Panc1 (cell line): ENCODE data around the gene MAFB. TPM values are rescaled to one million over a fixed set of nuclear protein-coding genes. Genes with fewer than 3 reads are reported as not detected.

ENCODE experiments used
- ATAC-seq: fragments of 200-7000 bp; cut with Tn5 transposase; 2 replicates; pipeline ENCODE4 v1.9.1; 2020; ENCODE audit warnings: mild to moderate bottlenecking, moderate library complexity
- BruUV-seq: library from RNA; stranded (reverse); fragments of 400-500 nt; replicated peaks from 2 replicates; lab custom pipeline; 2021; lab: Mats Ljungman, UMichigan
- CTCF ChIA-PET: fragments of 300-600 bp; sonication (Branson Sonifier 250); formaldehyde crosslinking; loops from one replicate; lab custom pipeline; 2022; ENCODE audit warnings: antibody characterized with exemption; lab: Charles Lee
- POLR2A ChIA-PET: fragments of 300-600 bp; sonication (Branson Sonifier 250); formaldehyde crosslinking; loops from one replicate; lab custom pipeline; 2022; ENCODE audit warnings: antibody characterized with exemption; lab: Charles Lee
- DNase-seq: peaks from one replicate; pipeline ENCODE4 v3.0.0-alpha.2; 2010; ENCODE audit warnings: low read depth, low spot score
- H3K27ac ChIP-seq: 2 replicates; pipeline ENCODE4 v1.5.1; 2011; ENCODE audit warnings: mild to moderate bottlenecking, low read length, inconsistent platforms
- H3K27me3 ChIP-seq: fragments of 200-500 bp; sonication (Bioruptor generic); 2 replicates; pipeline ENCODE4 v1.6.0; 2014; ENCODE audit warnings: low read length, inconsistent platforms; ENCODE audit not compliant: control insufficient read depth, insufficient read depth
- H3K36me3 ChIP-seq: fragments of 200-500 bp; sonication (Bioruptor generic); 2 replicates; pipeline ENCODE4 v1.5.1; 2014; ENCODE audit warnings: inconsistent platforms, mild to moderate bottlenecking, low read length, moderate library complexity; ENCODE audit not compliant: control insufficient read depth, insufficient read depth
- H3K4me1 ChIP-seq: 2 replicates; pipeline ENCODE4 v1.5.1; 2011; ENCODE audit warnings: inconsistent platforms, mild to moderate bottlenecking, low read length, moderate library complexity; ENCODE audit not compliant: control insufficient read depth, insufficient read depth
- H3K4me3 ChIP-seq, 2 experiments: 2 replicates each; pipeline ENCODE4 v1.5.1; 2011 to 2012; ENCODE audit warnings: low read depth in 2 of 2, low read length in 2 of 2, mild to moderate bottlenecking in 2 of 2, inconsistent platforms in 1 of 2, moderate library complexity in 1 of 2
- H3K9me3 ChIP-seq: fragments of 200-500 bp; sonication (Bioruptor generic); 2 replicates; pipeline ENCODE4 v1.5.1; 2014; ENCODE audit warnings: low read depth, mild to moderate bottlenecking, inconsistent platforms, low read length, moderate library complexity; ENCODE audit not compliant: control insufficient read depth, insufficient read depth
- POLR2AphosphoS5 ChIP-seq: IDR thresholded peaks from 2 replicates; pipeline ENCODE4 v1.6.1; 2012; ENCODE audit warnings: mild to moderate bottlenecking, low read depth, low read length, moderate library complexity
- SIN3A ChIP-seq: IDR thresholded peaks from 2 replicates; pipeline ENCODE4 v1.6.1; 2012; ENCODE audit warnings: low read depth, mild to moderate bottlenecking, low read length, moderate library complexity, borderline replicate concordance; ENCODE audit not compliant: insufficient read depth
- TCF7L2 ChIP-seq: IDR thresholded peaks from 2 replicates; pipeline ENCODE4 v1.6.1; 2011; ENCODE audit warnings: mild to moderate bottlenecking, low read depth, low read length, inconsistent platforms
- in situ Hi-C: cut with HindIII; loops from 2 replicates; pipeline ENCODE4 v1.10.0; 2016; ENCODE audit warnings: low sequenced_read_pairs, low pct_unique_long_range_greater_than_20kb
- intact Hi-C: fragments of 100-400 bp; cut with micrococcal nuclease; formaldehyde crosslinking; loops from one replicate; pipeline ENCODE4 v1.10.0; 2022; ENCODE audit not compliant: unreplicated experiment
- total RNA-seq: library from RNA; stranded (reverse); gene quantifications from one replicate; pipeline ENCODE4 v1.2.1, GENCODE V29; 2021; ENCODE audit not compliant: unreplicated experiment
- TF ChIP-seq, protein P1 (sequence below): fragments of 450-650 bp; IDR thresholded peaks from 2 replicates; pipeline ENCODE4 v1.5.1; 2017; ENCODE audit warnings: mild to moderate bottlenecking
- TF ChIP-seq, protein P2 (sequence below), 2 experiments: IDR thresholded peaks; 2 replicates each; pipeline ENCODE4 v1.6.1; 2011 to 2012; ENCODE audit warnings: low read depth in 2 of 2, control low read depth in 1 of 2, low read length in 1 of 2, mild to moderate bottlenecking in 1 of 2, moderate library complexity in 1 of 2; ENCODE audit not compliant: insufficient read depth in 1 of 2

MAFB gene
- total RNA-seq, 1 experiment from 2014 or later = 0.28 TPM

DNA sequence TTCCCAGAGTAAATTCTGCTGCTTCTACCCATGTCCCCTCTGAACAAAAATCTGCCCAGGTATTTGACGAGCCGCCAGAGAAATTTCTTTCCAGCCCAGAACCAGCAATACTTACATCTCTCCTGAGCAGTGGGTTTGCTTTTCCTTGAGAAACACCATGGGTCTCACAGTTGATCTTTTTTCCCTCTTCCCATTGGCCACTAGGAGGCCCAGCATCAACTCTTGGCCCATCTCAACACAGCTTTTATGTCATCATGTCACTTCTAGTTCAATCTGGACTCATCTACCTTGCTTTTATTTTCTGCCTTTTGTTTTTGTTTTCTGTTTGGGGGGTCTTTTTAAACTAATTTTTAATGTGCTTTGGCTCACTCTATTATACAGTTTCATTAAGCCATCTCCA is 18.8 kb downstream of the MAFB start:
- CTCF ChIA-PET = no interaction called here
- Histone ChIP-seq H3K4me1 (no peaks in the 10 kb centered on the region), H3K4me3 (no peak overlapping the region), H3K9me3 (no peaks in the 10 kb centered on the region), H3K27ac (no peak overlapping the region), H3K36me3 (no peaks in the 10 kb centered on the region), H3K27me3 (0 out of 2 replicates have a peak, but pooled peaks cover 2% of the 10 kb centered on the region)
- BruUV-seq = no TSS peak
- in situ Hi-C loops = no loop called here
- intact Hi-C loops = no loop called here
- TF ChIP-seq POLR2AphosphoS5 = no peak
- TF ChIP-seq, protein P1, sequence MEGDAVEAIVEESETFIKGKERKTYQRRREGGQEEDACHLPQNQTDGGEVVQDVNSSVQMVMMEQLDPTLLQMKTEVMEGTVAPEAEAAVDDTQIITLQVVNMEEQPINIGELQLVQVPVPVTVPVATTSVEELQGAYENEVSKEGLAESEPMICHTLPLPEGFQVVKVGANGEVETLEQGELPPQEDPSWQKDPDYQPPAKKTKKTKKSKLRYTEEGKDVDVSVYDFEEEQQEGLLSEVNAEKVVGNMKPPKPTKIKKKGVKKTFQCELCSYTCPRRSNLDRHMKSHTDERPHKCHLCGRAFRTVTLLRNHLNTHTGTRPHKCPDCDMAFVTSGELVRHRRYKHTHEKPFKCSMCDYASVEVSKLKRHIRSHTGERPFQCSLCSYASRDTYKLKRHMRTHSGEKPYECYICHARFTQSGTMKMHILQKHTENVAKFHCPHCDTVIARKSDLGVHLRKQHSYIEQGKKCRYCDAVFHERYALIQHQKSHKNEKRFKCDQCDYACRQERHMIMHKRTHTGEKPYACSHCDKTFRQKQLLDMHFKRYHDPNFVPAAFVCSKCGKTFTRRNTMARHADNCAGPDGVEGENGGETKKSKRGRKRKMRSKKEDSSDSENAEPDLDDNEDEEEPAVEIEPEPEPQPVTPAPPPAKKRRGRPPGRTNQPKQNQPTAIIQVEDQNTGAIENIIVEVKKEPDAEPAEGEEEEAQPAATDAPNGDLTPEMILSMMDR = no peak
- TF ChIP-seq, protein P2, sequence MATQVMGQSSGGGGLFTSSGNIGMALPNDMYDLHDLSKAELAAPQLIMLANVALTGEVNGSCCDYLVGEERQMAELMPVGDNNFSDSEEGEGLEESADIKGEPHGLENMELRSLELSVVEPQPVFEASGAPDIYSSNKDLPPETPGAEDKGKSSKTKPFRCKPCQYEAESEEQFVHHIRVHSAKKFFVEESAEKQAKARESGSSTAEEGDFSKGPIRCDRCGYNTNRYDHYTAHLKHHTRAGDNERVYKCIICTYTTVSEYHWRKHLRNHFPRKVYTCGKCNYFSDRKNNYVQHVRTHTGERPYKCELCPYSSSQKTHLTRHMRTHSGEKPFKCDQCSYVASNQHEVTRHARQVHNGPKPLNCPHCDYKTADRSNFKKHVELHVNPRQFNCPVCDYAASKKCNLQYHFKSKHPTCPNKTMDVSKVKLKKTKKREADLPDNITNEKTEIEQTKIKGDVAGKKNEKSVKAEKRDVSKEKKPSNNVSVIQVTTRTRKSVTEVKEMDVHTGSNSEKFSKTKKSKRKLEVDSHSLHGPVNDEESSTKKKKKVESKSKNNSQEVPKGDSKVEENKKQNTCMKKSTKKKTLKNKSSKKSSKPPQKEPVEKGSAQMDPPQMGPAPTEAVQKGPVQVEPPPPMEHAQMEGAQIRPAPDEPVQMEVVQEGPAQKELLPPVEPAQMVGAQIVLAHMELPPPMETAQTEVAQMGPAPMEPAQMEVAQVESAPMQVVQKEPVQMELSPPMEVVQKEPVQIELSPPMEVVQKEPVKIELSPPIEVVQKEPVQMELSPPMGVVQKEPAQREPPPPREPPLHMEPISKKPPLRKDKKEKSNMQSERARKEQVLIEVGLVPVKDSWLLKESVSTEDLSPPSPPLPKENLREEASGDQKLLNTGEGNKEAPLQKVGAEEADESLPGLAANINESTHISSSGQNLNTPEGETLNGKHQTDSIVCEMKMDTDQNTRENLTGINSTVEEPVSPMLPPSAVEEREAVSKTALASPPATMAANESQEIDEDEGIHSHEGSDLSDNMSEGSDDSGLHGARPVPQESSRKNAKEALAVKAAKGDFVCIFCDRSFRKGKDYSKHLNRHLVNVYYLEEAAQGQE (IDR thresholded peaks at IDR 0.05; ENCODE audit: insufficient read depth in 1 of 2, low read depth in 2 of 2, low read length in 1 of 2) = no peak
- no peak for TF ChIP-seq SIN3A
- POLR2A ChIA-PET = no interaction called here
- DNase-seq (no peak), ATAC-seq (no peak)

DNA sequence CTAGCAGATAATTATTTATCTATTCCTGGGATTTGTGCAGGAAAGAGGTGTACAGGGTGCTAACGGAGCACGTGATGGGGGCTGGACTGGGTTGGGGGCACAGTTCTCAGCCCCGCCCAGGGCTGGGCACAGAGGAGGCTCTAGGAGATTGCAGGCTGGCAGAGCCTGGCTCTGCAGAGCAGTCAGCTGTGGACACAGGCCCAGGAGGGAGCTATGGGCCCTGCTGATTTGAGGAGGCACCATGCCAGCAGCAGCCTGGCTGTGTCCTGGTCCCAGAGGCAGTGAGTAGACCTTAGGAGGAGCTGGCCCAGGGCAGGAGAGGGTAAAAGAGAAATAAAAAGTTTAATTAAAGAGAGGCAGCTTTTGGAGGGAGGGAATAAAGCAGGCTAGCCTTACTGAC is 19.3 kb downstream of the MAFB start:
- intact Hi-C loops = no loop called here
- H3K4me3 ChIP-seq = no peak overlapping the region
- H3K27ac ChIP-seq = no peak overlapping the region
- no TSS peak for BruUV-seq
- no peak for DNase-seq
- CTCF ChIA-PET = no interaction called here
- in situ Hi-C loops = no loop called here
- no peak for ATAC-seq
- no peaks in the 10 kb centered on the region for H3K36me3 ChIP-seq
- no peaks in the 10 kb centered on the region for H3K27me3 ChIP-seq
- TF ChIP-seq POLR2AphosphoS5 = no peak
- no peak for TF ChIP-seq TCF7L2
- TF ChIP-seq, protein P1 = no peak
- no peak for TF ChIP-seq SIN3A
- TF ChIP-seq, protein P2 (IDR thresholded peaks at IDR 0.05; ENCODE audit: insufficient read depth in 1 of 2, low read depth in 2 of 2, low read length in 1 of 2) = no peak
- H3K9me3 ChIP-seq = no peaks in the 10 kb centered on the region
- no peaks in the 10 kb centered on the region for H3K4me1 ChIP-seq
- POLR2A ChIA-PET = no interaction called here
